Measurements from ENCODE around the gene BAHCC1. TPM values are rescaled to one million over a fixed set of nuclear protein-coding genes. Genes with fewer than 3 reads are reported as not detected.
"Not testable (repeated sequence)": the region's sequence is repeated elsewhere in the genome, so short reads cannot be mapped to it uniquely, and the experiment has no call there.

Gene BAHCC1
- total RNA-seq, 2 donors from 2014 or later, result 5.8 to 12.7 TPM

DNA sequence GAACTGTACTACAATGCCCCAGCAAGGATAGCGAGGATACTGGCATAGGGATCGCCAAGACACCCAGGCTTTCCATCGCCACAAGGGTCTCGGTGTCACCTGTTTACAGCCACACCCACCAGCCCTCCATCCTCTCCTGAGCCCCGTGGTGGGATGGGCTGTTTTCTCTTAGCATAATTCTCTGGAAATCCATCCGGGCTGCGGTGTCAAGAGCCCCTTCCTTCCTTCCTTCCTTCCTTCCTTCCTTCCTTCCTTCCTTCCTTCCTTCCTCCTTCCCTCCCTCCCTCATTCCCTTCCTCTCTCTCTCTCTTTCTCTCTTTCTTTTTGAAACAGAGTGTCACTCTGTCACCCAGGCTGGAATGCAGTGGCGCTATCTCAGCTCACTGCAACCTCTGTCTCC lies 36.0 kb upstream of the BAHCC1 start:
- H3K4me1 ChIP-seq, result no peaks in the 10 kb centered on the region
- no peaks in the 10 kb centered on the region for H3K36me3 ChIP-seq
- TF ChIP-seq CTCF (IDR thresholded peaks at IDR 0.05), result no peak
- no peaks in the 10 kb centered on the region for H3K9me3 ChIP-seq
- no peaks in the 10 kb centered on the region for H3K27me3 ChIP-seq
- H3K4me3 ChIP-seq, result no peak overlapping the region
- H3K27ac ChIP-seq, result no peak overlapping the region
- no peak for DNase-seq (ENCODE audit: low spot score)

- DNase-seq (ENCODE audit: low spot score); H3K4me3 ChIP-seq; H3K27me3 ChIP-seq; H3K9me3 ChIP-seq; H3K27ac ChIP-seq; H3K36me3 ChIP-seq: not testable (repeated sequence)
- peaks cover 0 to 19% of the 10 kb centered on the region in 2 donors for H3K4me1 ChIP-seq
These were observed 33.3 kb upstream of the BAHCC1 start for GRCh38 chr17:81362001-81362400.

DNA sequence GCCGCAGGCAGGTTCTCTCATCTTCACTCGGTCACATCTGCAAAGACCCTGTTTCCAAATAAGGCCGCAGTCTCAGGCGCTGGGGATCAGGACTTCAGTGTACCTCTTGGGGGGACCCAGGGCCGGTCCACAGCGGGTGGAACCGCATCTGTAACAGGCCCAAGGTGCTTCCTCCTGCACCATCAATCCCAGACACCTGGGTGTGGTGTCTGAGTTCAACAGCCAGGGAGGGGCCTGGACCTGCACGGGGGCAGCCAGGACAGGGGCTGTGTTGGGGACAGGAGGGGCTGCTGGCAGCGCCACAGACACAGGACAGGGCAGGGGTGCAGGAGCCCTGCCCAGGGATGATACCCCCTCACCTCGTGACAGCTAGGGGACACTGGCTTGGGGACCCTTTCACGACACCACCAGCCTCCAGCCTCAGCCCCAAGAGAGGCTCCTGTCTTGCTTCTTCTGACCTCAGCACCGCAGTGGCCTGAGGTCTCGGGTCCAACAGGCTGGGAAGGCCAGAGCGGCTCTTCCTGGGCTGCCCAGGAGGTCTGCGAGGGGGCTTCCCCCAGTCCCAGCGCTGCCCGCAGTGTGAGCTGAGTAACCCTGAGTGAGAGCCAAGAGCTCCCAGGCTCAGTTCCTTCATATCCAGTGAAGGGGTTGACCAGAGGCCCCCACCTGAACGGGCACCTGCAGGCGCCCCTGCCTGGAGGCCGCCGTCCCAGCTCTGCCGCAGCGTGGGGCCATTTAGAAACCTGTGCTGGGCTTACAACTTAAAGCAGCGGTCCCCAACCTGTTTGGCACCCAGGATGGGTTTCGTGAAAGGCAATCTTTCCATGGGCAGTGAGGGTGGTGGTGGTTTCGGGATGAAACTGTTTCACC lies 30.7 kb upstream of the BAHCC1 start:
- Histone ChIP-seq H3K4me1 (peaks cover 0 to 19% of the 10 kb centered on the region in 2 donors), H3K36me3 (no peaks in the 10 kb centered on the region), H3K4me3 (peak overlapping the region in 1 of 2 donors; percentile 27), H3K9me3 (no peaks in the 10 kb centered on the region), H3K27ac (peak overlapping the region in 1 of 2 donors; percentile 12), H3K27me3 (no peaks in the 10 kb centered on the region)
- TF ChIP-seq CTCF (IDR thresholded peaks at IDR 0.05), result no peak
- DNase-seq (ENCODE audit: low spot score), result no peak

GRCh38 chr17:81365148-81365600 lies 30.1 kb upstream of the BAHCC1 start:
- peak overlapping the region; percentile 12 to 27 for H3K4me3 ChIP-seq
- no peaks in the 10 kb centered on the region for H3K27me3 ChIP-seq
- H3K9me3 ChIP-seq, result no peaks in the 10 kb centered on the region
- peaks cover 0 to 19% of the 10 kb centered on the region in 2 donors for H3K4me1 ChIP-seq
- no peaks in the 10 kb centered on the region for H3K36me3 ChIP-seq
- peak overlapping the region in 1 of 2 donors; percentile 12 for H3K27ac ChIP-seq
- DNase-seq (ENCODE audit: low spot score), result peak; percentile 79
- TF ChIP-seq CTCF (IDR thresholded peaks at IDR 0.05), result no peak

DNA sequence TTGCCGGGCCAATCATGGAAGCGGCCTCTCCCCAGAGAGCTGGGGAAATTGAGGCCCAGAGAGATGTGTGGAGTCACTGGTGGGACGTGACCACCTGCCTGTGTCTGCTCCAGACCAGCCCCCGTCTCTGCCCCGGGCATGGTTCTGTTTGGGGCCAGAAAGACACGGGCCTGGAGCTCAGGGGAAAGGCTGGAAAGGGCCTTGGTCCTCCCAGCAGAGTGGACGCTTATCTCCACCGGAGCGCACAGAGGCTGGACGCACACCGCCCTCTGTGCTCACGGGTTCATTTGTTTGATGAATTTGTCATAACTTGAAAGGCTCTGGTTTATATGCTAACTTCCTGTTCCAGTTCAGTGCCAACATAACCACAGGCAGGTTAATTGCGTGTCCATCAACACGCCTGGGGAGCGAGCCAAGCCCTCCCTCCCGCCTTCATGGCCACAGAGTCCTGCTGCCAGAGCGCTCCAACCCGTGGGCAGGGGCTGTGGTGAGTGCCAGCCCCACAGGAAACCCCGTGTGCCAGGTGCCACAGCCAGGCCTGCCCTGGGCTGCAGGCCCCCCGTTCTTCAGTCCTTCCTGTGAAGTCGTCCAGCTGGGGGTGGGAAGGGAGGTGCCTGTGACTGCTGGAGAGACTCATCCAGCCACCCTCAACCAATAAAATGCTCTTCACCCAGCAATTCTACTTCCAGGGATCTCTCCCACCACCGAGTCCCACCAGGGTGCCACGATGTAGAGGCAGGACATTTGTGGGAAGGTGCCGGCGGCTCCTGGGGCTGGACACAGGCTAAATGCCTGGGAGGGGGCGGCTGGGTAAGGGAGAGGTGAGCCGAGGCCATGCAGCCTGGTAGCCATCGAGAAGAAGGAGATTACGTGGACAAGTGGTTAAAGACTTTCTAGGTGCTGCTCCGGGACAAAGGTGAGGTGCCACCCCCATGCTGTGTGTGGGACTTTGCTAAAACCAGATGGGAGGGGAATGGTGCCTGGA lies 29.4 kb upstream of the BAHCC1 start:
- Histone ChIP-seq H3K9me3 (no peaks in the 10 kb centered on the region), H3K4me1 (peaks cover 0 to 19% of the 10 kb centered on the region in 2 donors), H3K27ac (no peak overlapping the region), H3K36me3 (no peaks in the 10 kb centered on the region), H3K27me3 (no peaks in the 10 kb centered on the region), H3K4me3 (peak overlapping the region in 1 of 2 donors; percentile 27)
- TF ChIP-seq CTCF (IDR thresholded peaks at IDR 0.05), result no peak
- DNase-seq (ENCODE audit: low spot score), result no peak

GRCh38 chr17:81366648-81367047 lies 28.6 kb upstream of the BAHCC1 start:
- no peaks in the 10 kb centered on the region for H3K27me3 ChIP-seq
- no peaks in the 10 kb centered on the region for H3K9me3 ChIP-seq
- H3K36me3 ChIP-seq, result no peaks in the 10 kb centered on the region
- peaks cover 0 to 19% of the 10 kb centered on the region in 2 donors for H3K4me1 ChIP-seq
- TF ChIP-seq CTCF (IDR thresholded peaks at IDR 0.05), result no peak
- DNase-seq (ENCODE audit: low spot score), result no peak
- H3K4me3 ChIP-seq, result no peak overlapping the region
- no peak overlapping the region for H3K27ac ChIP-seq
